Neuronal stem cell (in vitro differentiated cells): ENCODE results near the gene RING1.

ENCODE experiments used
- DNase-seq: peaks from one replicate; pipeline ENCODE4 v3.0.0-alpha.2; 2013; ENCODE audit warnings: low spot score
- H2AFZ ChIP-seq: one replicate; pipeline ENCODE4 v1.6.1; 2013; ENCODE audit warnings: mild to moderate bottlenecking, low read length, inconsistent platforms
- H2AK5ac ChIP-seq: 2 replicates; pipeline ENCODE4 v1.6.1; 2013; ENCODE audit warnings: low read depth, mild to moderate bottlenecking, inconsistent platforms, low read length, moderate library complexity, mixed read lengths
- H2BK120ac ChIP-seq: 2 replicates; pipeline ENCODE4 v1.6.1; 2013; ENCODE audit warnings: low read depth, mild to moderate bottlenecking, inconsistent platforms, low read length, moderate library complexity, mixed read lengths
- H2BK12ac ChIP-seq: one replicate; pipeline ENCODE4 v1.6.1; 2013; ENCODE audit warnings: low read length, inconsistent platforms
- H2BK15ac ChIP-seq: 2 replicates; pipeline ENCODE4 v1.6.1; 2013; ENCODE audit warnings: mild to moderate bottlenecking, low read length, inconsistent platforms, mixed read lengths
- H2BK5ac ChIP-seq: one replicate; pipeline ENCODE4 v1.6.1; 2013; ENCODE audit warnings: inconsistent platforms, mild to moderate bottlenecking, low read length, moderate library complexity
- H3K14ac ChIP-seq: one replicate; pipeline ENCODE4 v1.6.1; 2013; ENCODE audit warnings: low read length, inconsistent platforms
- H3K18ac ChIP-seq: 2 replicates; pipeline ENCODE4 v1.6.1; 2013; ENCODE audit warnings: low read length, inconsistent platforms
- H3K23ac ChIP-seq: 2 replicates; pipeline ENCODE4 v1.6.1; 2013; ENCODE audit warnings: low read depth, mild to moderate bottlenecking, mixed read lengths, low read length, inconsistent platforms; ENCODE audit not compliant: poor library complexity
- H3K27ac ChIP-seq: replicated peaks from 3 replicates; pipeline ENCODE4 v1.5.1; 2013; ENCODE audit warnings: low read length, inconsistent platforms
- H3K27me3 ChIP-seq, 3 experiments: 2 replicates each; pipeline ENCODE4 v1.6.1; 2013; ENCODE audit warnings: low read length in 3 of 3, mild to moderate bottlenecking in 2 of 3, inconsistent platforms in 1 of 3, low read depth in 1 of 3, mixed read lengths in 1 of 3, moderate library complexity in 1 of 3; ENCODE audit not compliant: control insufficient read depth in 3 of 3, insufficient read depth in 3 of 3
- H3K36me3 ChIP-seq, 2 donors: replicated peaks in 1 of 2; 2 replicates each; pipeline ENCODE4 v1.6.1; 2013; ENCODE audit warnings: low read length in 2 of 2; ENCODE audit not compliant: control insufficient read depth in 2 of 2, insufficient read depth in 2 of 2
- H3K4ac ChIP-seq: 2 replicates; pipeline ENCODE4 v1.6.1; 2013; ENCODE audit warnings: inconsistent platforms, mild to moderate bottlenecking, low read length, moderate library complexity
- H3K4me1 ChIP-seq, 2 donors: 1 replicate in 1 of 2; 2 replicates in 1 of 2; pipeline ENCODE4 v1.6.1; 2013; ENCODE audit warnings: low read length in 2 of 2, low read depth in 1 of 2; ENCODE audit not compliant: control insufficient read depth in 2 of 2, insufficient read depth in 1 of 2
- H3K4me2 ChIP-seq: one replicate; pipeline ENCODE4 v1.6.1; 2013; ENCODE audit warnings: mild to moderate bottlenecking, low read length, inconsistent platforms; ENCODE audit not compliant: insufficient read depth, poor library complexity, severe bottlenecking
- H3K4me3 ChIP-seq, 2 donors: 2 replicates each; pipeline ENCODE4 v1.5.1; 2013; ENCODE audit warnings: low read length in 2 of 2, mild to moderate bottlenecking in 2 of 2, inconsistent platforms in 1 of 2, moderate library complexity in 1 of 2
- H3K79me1 ChIP-seq: one replicate; pipeline ENCODE4 v1.6.1; 2013; ENCODE audit warnings: low read depth, mild to moderate bottlenecking, inconsistent platforms, low read length, moderate library complexity
- H3K9ac ChIP-seq: one replicate; pipeline ENCODE4 v1.6.1; 2013; ENCODE audit warnings: mild to moderate bottlenecking, low read depth, low read length, inconsistent platforms; ENCODE audit not compliant: poor library complexity
- H3K9me3 ChIP-seq, 2 donors: replicated peaks in 1 of 2; 2 replicates each; pipeline versions ENCODE3 to v1.6.1; 2013; ENCODE audit warnings: low read length in 2 of 2, mild to moderate bottlenecking in 2 of 2, inconsistent platforms in 1 of 2, low read depth in 1 of 2, mixed read lengths in 1 of 2, moderate library complexity in 1 of 2; ENCODE audit not compliant: control insufficient read depth in 2 of 2, insufficient read depth in 1 of 2
- H4K8ac ChIP-seq: one replicate; pipeline ENCODE4 v1.6.1; 2013; ENCODE audit warnings: low read depth, mild to moderate bottlenecking, inconsistent platforms, low read length, moderate library complexity
- H4K91ac ChIP-seq: one replicate; pipeline ENCODE4 v1.6.1; 2013; ENCODE audit warnings: low read length, low read depth, mild to moderate bottlenecking, inconsistent platforms; ENCODE audit not compliant: poor library complexity
- WGBS, 2 donors: extraction: QIAGEN DNeasy Blood & Tissue Kit; methylation state at CpG; one replicate each; pipeline ENCODE4 v1.1.7; 2013; ENCODE audit warnings: missing lambda C conversion rate in 2 of 2, mixed read lengths in 1 of 2; ENCODE audit not compliant: insufficient read length in 2 of 2, insufficient replicate concordance in 1 of 2; ENCODE audit errors: extremely low coverage in 2 of 2; 5-methylcytosine and 5-hydroxymethylcytosine counted together

Gene RING1

GRCh38 chr6:33183071-33183683 lies 25.1 kb upstream of the RING1 start:
- peak overlapping the region; percentile 74 for H2AFZ ChIP-seq
- H3K4me2 ChIP-seq, result no peak overlapping the region
- H2BK5ac ChIP-seq, result no peak overlapping the region
- no peak overlapping the region for H2BK120ac ChIP-seq
- no peak overlapping the region for H3K4ac ChIP-seq
- peaks cover 0 to 15% (median 0%) of the 10 kb centered on the region in 3 experiments for H3K27me3 ChIP-seq
- WGBS, 2 donors, result no CpG with 5 or more reads among the region's 5 CpGs
- H3K79me1 ChIP-seq, result no peaks in the 10 kb centered on the region
- H3K9ac ChIP-seq, result no peak overlapping the region
- no peak overlapping the region for H3K23ac ChIP-seq
- no peak for DNase-seq
- no peaks in the 10 kb centered on the region for H3K36me3 ChIP-seq
- no peak overlapping the region for H4K8ac ChIP-seq
- H3K18ac ChIP-seq, result no peak overlapping the region
- H3K14ac ChIP-seq, result no peak overlapping the region
- no peak overlapping the region for H2BK12ac ChIP-seq
- no peak overlapping the region for H4K91ac ChIP-seq
- no peak overlapping the region for H2AK5ac ChIP-seq
- H3K27ac ChIP-seq, result no peak overlapping the region
- H3K4me3 ChIP-seq, result no peak overlapping the region
- peaks cover 0 to 10% of the 10 kb centered on the region in 2 donors for H3K9me3 ChIP-seq
- no peaks in the 10 kb centered on the region for H3K4me1 ChIP-seq
- H2BK15ac ChIP-seq, result no peak overlapping the region

- Histone ChIP-seq H2BK12ac (peak overlapping the region; percentile 16), H3K9me3 (peaks cover 0 to 10% of the 10 kb centered on the region in 2 donors), H3K14ac (no peak overlapping the region), H2BK15ac (no peak overlapping the region), H3K36me3 (no peaks in the 10 kb centered on the region), H3K27ac (no peak overlapping the region), H3K23ac (peak overlapping the region; percentile 74), H2AK5ac (peak overlapping the region; percentile 82), H4K8ac (no peak overlapping the region), H4K91ac (no peak overlapping the region), H3K27me3 (peaks cover 0 to 9% (median 0%) of the 10 kb centered on the region in 3 experiments), H3K9ac (no peak overlapping the region), H3K4me3 (no peak overlapping the region), H3K4me2 (no peak overlapping the region), H3K79me1 (no peaks in the 10 kb centered on the region), H3K4ac (no peak overlapping the region), H2BK120ac (no peak overlapping the region), H2BK5ac (no peak overlapping the region), H2AFZ (no peak overlapping the region), H3K4me1 (no peaks in the 10 kb centered on the region), H3K18ac (peak overlapping the region; percentile 13)
- no peak for DNase-seq
- WGBS, 2 donors, result no CpG with 5 or more reads among the region's 9 CpGs
Observed at GRCh38 chr6:33185190-33185589, 23.1 kb upstream of the RING1 start.

GRCh38 chr6:33185654-33186187 lies 22.6 kb upstream of the RING1 start:
- H2AFZ ChIP-seq, result no peak overlapping the region
- H3K27ac ChIP-seq, result no peak overlapping the region
- no peak overlapping the region for H3K18ac ChIP-seq
- no peak overlapping the region for H3K14ac ChIP-seq
- H3K9ac ChIP-seq, result no peak overlapping the region
- no peak overlapping the region for H4K91ac ChIP-seq
- no peak for DNase-seq
- H3K79me1 ChIP-seq, result no peaks in the 10 kb centered on the region
- peak overlapping the region; percentile 25 for H3K23ac ChIP-seq
- no peak overlapping the region for H3K4ac ChIP-seq
- H3K27me3 ChIP-seq, result peaks cover 0 to 10% (median 0%) of the 10 kb centered on the region in 3 experiments
- WGBS, 2 donors, result 100% methylated on average over 2 of the region's 4 CpGs
- no peaks in the 10 kb centered on the region for H3K36me3 ChIP-seq
- peak overlapping the region; percentile 82 for H2AK5ac ChIP-seq
- peaks cover 0 to 10% of the 10 kb centered on the region in 2 donors for H3K9me3 ChIP-seq
- H3K4me2 ChIP-seq, result no peak overlapping the region
- H2BK5ac ChIP-seq, result no peak overlapping the region
- H2BK120ac ChIP-seq, result no peak overlapping the region
- H2BK12ac ChIP-seq, result no peak overlapping the region
- no peak overlapping the region for H4K8ac ChIP-seq
- H2BK15ac ChIP-seq, result no peak overlapping the region
- H3K4me3 ChIP-seq, result no peak overlapping the region
- H3K4me1 ChIP-seq, result peaks cover 0 to 3% of the 10 kb centered on the region in 2 donors

- no CpG with 5 or more reads among the region's 1 CpG for WGBS, 2 donors
- peaks cover 4 to 19% (median 18%) of the 10 kb centered on the region in 3 experiments for H3K27me3 ChIP-seq
- H2BK120ac ChIP-seq, result no peak overlapping the region
- no peak overlapping the region for H2AK5ac ChIP-seq
- H3K4me2 ChIP-seq, result no peak overlapping the region
- DNase-seq, result no peak
- H3K27ac ChIP-seq, result no peak overlapping the region
- H2AFZ ChIP-seq, result no peak overlapping the region
- no peak overlapping the region for H3K18ac ChIP-seq
- no peaks in the 10 kb centered on the region for H3K36me3 ChIP-seq
- no peak overlapping the region for H4K8ac ChIP-seq
- H2BK5ac ChIP-seq, result no peak overlapping the region
- no peak overlapping the region for H2BK12ac ChIP-seq
- H3K79me1 ChIP-seq, result no peaks in the 10 kb centered on the region
- peaks cover 3 to 9% of the 10 kb centered on the region in 2 donors for H3K4me1 ChIP-seq
- H4K91ac ChIP-seq, result no peak overlapping the region
- no peak overlapping the region for H2BK15ac ChIP-seq
- no peak overlapping the region for H3K9ac ChIP-seq
- H3K4ac ChIP-seq, result no peak overlapping the region
- H3K4me3 ChIP-seq, result no peak overlapping the region
- H3K23ac ChIP-seq, result no peak overlapping the region
- H3K9me3 ChIP-seq, result peaks cover 0 to 10% of the 10 kb centered on the region in 2 donors
- no peak overlapping the region for H3K14ac ChIP-seq
Observed at GRCh38 chr6:33187809-33188208, 20.5 kb upstream of the RING1 start.
